ENCODE results near the gene RTN4.

- TF ChIP-seq, protein P1, sequence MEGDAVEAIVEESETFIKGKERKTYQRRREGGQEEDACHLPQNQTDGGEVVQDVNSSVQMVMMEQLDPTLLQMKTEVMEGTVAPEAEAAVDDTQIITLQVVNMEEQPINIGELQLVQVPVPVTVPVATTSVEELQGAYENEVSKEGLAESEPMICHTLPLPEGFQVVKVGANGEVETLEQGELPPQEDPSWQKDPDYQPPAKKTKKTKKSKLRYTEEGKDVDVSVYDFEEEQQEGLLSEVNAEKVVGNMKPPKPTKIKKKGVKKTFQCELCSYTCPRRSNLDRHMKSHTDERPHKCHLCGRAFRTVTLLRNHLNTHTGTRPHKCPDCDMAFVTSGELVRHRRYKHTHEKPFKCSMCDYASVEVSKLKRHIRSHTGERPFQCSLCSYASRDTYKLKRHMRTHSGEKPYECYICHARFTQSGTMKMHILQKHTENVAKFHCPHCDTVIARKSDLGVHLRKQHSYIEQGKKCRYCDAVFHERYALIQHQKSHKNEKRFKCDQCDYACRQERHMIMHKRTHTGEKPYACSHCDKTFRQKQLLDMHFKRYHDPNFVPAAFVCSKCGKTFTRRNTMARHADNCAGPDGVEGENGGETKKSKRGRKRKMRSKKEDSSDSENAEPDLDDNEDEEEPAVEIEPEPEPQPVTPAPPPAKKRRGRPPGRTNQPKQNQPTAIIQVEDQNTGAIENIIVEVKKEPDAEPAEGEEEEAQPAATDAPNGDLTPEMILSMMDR (IDR thresholded peaks at IDR 0.05): no peak
- TF ChIP-seq POLR2A (IDR thresholded peaks at IDR 0.05): no peak
Observed at GRCh38 chr2:55001716-55002115, 48.5 kb downstream of the RTN4 start.
